Measurements from ENCODE around the gene LYRM1.

The LYRM1 gene

GRCh38 chr16:20883554-20884239 lies 16.9 kb upstream of the LYRM1 start:
- TF ChIP-seq GATA3 (IDR thresholded peaks at IDR 0.05; ENCODE audit: low read depth, low read length) = no peak
- no peak for TF ChIP-seq GATA2 (IDR thresholded peaks at IDR 0.05; ENCODE audit: low read depth, low read length)

DNA sequence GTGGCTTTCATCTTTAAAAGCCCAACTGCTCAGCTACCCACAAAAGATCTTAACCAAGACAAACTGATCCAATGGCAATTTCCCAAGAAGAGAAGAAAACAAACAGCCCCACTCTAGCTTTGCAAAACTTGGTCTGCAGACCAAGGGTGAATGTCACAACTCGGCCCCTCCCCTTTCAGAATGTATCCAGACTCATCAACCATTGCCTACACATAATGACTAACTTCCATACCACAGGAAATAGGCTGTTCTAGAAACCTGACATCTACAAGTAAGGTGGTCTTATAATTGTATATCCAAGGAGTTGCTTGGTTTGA lies 16.4 kb upstream of the LYRM1 start:
- TF ChIP-seq GATA2 (IDR thresholded peaks at IDR 0.05; ENCODE audit: low read depth, low read length) = no peak
- TF ChIP-seq GATA3 (IDR thresholded peaks at IDR 0.05; ENCODE audit: low read depth, low read length) = no peak

DNA sequence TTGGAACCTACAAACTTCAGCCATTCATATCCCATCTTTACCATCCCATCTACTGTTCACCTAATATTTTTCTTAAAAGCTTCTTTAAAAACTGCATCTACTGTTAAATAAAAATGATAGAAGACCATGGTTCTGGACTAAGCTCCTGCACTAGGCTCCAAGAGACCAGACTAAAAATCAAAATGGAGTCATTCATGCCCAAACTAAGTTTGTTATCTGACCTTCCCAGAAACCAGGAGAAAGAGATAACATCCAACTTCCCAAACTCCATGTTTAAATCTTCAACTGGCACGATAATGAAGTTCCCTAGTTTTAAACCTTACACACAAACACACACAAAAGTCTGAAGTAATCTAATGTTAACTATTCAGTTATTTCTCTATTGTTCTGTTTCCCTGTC lies 14.3 kb upstream of the LYRM1 start:
- TF ChIP-seq GATA2 (IDR thresholded peaks at IDR 0.05; ENCODE audit: low read depth, low read length) (no peak), GATA3 (IDR thresholded peaks at IDR 0.05; ENCODE audit: low read depth, low read length) (no peak)

DNA sequence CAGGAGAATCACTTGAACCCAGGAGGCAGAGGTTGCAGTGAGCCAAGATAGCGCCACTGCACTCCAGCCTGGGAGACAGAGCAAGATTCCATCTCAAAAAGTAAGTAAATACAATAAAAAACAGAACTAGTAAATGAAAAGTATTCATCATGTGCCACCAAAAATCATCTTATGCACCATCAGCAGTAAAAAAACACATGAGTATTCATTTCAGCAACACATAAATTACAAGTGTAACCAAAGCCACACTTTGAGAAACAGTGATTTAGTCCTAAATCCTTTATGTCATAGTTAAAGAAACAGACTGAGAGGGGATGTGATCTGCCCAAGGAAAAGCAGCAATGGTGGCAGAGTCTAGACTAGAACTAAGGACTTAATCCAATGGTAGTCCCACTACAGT lies 13.4 kb upstream of the LYRM1 start:
- no peak for TF ChIP-seq GATA3 (IDR thresholded peaks at IDR 0.05; ENCODE audit: low read depth, low read length)
- TF ChIP-seq GATA2 (IDR thresholded peaks at IDR 0.05; ENCODE audit: low read depth, low read length) = no peak

DNA sequence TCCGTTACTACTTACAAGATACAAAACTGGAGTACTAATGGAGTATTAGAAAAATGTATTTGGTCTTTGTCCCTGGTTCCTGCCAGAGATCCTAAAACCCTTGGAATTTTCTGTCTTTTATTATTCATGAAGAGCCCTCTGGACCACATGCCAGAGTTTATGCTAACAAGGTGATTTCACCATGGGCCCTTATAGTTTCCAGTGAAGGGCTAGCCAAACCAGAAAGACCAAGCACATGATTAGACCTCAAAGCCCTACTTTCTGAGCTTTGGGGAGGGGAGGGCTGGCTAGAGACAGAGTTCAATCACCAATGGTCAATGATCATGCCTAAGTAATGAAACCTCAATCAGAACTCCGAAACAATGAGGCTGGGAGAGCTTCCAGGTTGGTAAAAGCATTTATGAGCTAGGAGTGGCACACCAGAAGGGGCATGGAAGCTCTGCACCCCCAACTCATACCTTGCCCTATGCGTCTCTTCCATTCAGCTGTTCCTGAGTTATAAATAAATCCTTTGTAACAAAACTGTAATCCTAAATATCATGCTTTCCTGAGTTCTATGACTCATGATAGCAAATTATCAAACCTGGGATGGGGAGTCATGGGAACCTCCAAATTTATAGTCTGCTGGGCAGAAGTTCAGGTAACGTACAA lies 10.8 kb upstream of the LYRM1 start:
- TF ChIP-seq GATA2 (IDR thresholded peaks at IDR 0.05; ENCODE audit: low read depth, low read length) = no peak
- no peak for TF ChIP-seq GATA3 (IDR thresholded peaks at IDR 0.05; ENCODE audit: low read depth, low read length)

DNA sequence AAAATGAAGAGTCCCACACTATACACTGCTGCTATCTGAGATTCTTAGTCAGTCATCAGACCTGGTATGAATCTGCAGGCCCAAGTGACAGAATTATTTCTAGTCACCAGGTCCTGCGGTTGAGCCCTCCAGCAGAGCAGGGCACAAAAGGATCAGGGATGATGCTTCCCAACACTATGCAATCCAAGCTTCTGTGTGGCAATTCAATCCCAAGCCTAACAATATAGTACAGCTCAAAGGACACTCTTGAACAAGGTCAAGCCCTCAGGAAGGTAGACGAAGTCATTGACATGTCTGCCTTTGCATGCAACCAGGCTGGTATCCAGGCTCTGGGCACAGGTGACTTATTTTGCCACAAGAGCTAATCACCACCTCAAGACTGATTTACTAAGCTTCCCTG lies 6.2 kb upstream of the LYRM1 start:
- TF ChIP-seq GATA3 (IDR thresholded peaks at IDR 0.05; ENCODE audit: low read depth, low read length) (no peak), GATA2 (IDR thresholded peaks at IDR 0.05; ENCODE audit: low read depth, low read length) (no peak)

DNA sequence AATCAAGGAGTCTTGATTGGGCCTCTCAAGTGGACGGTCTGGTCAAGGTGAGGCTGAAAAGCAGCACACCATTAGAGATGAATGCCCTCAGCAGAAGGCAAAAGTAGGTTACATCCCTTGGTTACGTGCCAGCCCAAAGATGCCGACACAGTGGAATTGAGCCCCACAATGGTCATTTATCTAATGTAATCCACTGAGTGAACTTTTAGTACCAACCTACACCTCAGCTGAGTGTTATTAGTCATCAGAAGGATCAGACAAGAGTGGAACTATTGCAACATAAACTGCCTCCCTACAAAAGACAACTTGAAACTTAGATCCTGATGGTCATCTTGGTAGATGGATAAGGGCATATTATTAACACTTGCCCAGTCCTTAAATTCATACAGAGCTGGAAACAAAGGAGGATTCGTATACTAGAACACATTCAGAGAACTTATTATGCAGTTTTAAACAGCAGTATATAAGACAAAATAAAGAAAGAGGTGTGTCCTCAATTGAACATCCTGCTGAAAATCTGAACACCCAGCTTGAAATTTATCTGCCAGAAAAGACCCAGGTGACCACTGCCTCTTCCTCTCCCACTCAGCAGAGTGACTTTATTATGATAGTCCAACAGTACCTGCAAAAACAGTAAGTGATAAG lies 3.2 kb upstream of the LYRM1 start:
- TF ChIP-seq GATA2 (IDR thresholded peaks at IDR 0.05; ENCODE audit: low read depth, low read length) (no peak), GATA3 (IDR thresholded peaks at IDR 0.05; ENCODE audit: low read depth, low read length) (no peak)

GRCh38 chr16:20897922-20898321 lies 2.6 kb upstream of the LYRM1 start:
- TF ChIP-seq GATA3 (IDR thresholded peaks at IDR 0.05; ENCODE audit: low read depth, low read length) (no peak), GATA2 (IDR thresholded peaks at IDR 0.05; ENCODE audit: low read depth, low read length) (no peak)

DNA sequence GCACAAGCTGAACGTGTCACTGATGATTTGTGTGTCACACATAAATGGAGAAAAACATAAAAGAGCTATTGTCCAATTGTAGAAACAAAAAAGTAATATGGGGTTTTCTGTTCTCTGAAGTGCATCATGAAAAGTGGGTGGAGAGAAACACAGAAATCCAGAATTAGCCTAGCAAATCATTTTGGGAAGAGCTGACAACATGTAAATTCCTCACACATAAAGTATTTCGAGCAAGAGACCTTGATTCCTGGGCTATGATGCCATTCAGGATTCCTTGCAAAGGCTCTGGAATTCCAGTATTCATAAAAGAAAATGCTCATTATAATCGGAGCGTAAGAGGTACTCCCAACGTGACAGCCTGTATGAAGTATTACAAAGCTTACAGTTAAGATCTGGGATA lies 1.5 kb upstream of the LYRM1 start:
- TF ChIP-seq GATA3 (IDR thresholded peaks at IDR 0.05; ENCODE audit: low read depth, low read length) (no peak), GATA2 (IDR thresholded peaks at IDR 0.05; ENCODE audit: low read depth, low read length) (no peak)

DNA sequence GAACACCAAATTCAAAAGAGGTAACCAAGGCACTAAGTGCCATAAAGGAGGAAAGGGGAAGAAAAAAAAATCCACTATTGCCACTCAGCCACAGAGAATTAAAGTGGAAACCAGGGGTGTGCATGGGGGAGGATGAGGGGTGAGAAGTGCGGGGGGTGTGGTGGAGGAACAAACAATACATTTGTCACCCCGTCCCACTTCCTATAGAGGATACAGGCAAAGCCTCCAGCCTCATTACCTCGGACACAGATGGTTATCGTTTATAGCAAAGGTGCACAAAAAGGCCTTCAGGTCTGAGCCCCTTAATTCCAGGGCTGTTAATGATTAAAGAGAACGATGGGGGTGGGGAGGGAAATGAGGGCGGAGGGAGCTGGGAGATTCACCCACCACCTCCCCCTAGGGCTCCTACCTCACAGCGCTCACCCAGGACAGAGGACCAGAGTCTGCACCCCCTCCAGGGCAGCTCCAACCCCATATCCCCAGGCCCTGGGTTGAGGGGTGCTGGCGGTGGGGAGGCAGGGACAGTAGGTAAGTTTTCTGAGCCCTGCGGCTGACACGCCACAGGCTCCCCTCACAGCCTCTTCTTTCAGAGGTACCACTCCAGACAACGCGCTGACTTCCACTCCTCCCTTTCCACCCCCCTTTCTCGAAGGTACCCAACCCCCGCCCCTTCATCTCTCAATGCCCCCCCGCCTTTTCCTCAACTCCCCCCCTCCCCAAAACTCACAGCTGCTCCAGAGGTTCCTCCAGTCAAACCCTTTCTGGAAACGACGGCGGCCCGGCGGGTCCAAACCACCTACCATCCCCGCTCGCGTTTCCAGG lies 883 bp upstream of the LYRM1 start:
- no peak; the same call in 1 of the 2 replicates for TF ChIP-seq GATA2 (IDR thresholded peaks at IDR 0.05; ENCODE audit: low read depth, low read length)
- TF ChIP-seq GATA3 (IDR thresholded peaks at IDR 0.05; ENCODE audit: low read depth, low read length) = no peak

DNA sequence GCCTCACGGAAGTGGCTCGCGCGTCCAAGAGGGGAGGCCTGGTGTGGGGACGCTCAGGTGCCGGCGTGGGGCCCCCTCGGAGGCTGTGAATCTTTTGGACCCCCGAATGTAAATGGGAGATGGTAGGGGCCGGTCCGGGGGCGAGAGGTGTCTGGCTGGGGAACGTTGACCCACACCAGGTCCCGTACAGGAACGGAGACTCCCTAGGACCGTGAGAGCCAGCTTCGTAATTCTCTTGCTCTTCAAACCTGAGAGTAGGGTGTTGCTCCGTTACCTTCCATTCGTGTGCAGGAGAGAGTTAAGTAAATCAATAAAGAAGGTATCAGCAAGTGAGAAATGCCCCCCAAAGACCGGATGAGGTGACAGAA lies 481 bp downstream of the LYRM1 start:
- TF ChIP-seq GATA3 (IDR thresholded peaks at IDR 0.05; ENCODE audit: low read depth, low read length) = no peak
- TF ChIP-seq GATA2 (IDR thresholded peaks at IDR 0.05; ENCODE audit: low read depth, low read length) = no peak

DNA sequence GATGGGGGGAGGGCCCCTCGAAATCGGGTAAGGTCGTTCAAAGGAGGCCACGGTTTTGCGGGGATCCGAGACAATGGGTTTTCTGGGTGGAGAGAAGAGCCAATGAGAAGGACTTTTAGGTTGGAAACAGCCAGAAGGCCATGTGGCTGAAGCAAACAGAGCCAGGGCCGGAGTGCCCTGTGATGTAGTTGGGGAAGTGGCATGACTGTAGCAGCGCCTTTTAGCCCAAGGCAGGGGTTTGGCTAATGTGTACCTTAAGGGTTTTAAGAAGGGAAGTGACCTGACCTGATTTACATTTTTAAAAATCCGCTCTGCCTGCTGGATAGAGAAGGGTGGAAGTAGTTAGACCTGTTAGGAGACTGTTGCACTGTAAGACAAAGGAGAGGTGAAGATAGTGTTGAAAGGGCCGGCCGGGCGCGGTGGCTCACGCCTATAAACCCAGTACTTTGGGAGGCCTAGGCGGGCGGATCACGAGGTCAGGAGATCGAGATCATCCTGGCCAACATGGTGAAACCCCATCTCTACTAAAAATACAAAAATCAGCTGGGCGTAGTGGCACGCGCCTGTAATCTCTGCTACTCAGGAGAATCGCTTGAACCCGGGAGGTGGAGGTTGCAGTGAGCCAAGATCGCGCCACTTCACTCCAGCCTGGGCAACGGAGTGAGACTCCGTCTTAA lies 1.0 kb downstream of the LYRM1 start:
- TF ChIP-seq GATA2 (IDR thresholded peaks at IDR 0.05; ENCODE audit: low read depth, low read length) = no peak
- TF ChIP-seq GATA3 (IDR thresholded peaks at IDR 0.05; ENCODE audit: low read depth, low read length) = no peak

DNA sequence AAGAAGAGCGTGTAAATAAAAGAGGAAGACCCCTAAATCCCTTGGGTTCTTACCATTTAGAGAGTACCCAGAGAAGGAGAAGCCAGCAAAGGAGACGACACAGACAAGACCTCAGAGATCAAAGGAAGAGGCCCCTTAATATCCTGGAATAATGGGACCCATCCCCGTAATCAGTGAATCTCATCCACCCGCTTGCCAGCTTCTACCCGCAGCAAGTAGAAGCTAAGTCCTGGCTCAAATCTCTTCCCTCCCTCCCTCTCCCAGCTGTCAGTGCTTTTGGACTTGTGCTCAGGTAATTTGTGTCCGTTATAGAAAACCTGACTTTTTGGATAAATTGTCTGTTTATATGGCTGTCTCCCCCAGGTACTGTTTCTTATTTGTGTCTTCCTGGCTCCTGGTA lies 1.9 kb downstream of the LYRM1 start:
- TF ChIP-seq GATA2 (IDR thresholded peaks at IDR 0.05; ENCODE audit: low read depth, low read length) (no peak), GATA3 (IDR thresholded peaks at IDR 0.05; ENCODE audit: low read depth, low read length) (no peak)
